MCF 10A (cell line): Measurements from ENCODE around the gene R3HDM4. TPM values are rescaled to one million over a fixed set of nuclear protein-coding genes. Genes with fewer than 3 reads are reported as not detected.

ENCODE experiments used
- BruUV-seq: library from RNA; stranded (reverse); fragments of 400-500 nt; replicated peaks from 2 replicates; lab custom pipeline; 2021; lab: Mats Ljungman, UMichigan
- CTCF ChIA-PET: fragments of 300-600 bp; sonication (Branson Sonifier 250); formaldehyde crosslinking; extraction: SDS; loops from one replicate; lab custom pipeline; 2021; ENCODE audit warnings: antibody characterized with exemption, inconsistent platforms; lab: Yijun Ruan, JAX
- POLR2A ChIA-PET: fragments of 300-600, 350-650 bp; sonication (Branson Sonifier 250); formaldehyde crosslinking; extraction: SDS; loops from one replicate; lab custom pipeline; 2020; ENCODE audit warnings: antibody characterized with exemption, inconsistent platforms; lab: Yijun Ruan, JAX
- DNase-seq: peaks from one replicate; pipeline ENCODE4 v3.0.0-alpha.2; 2018; ENCODE audit not compliant: unreplicated experiment
- H3K27ac Mint-ChIP-seq: one replicate; pipeline ENCODE4 v1.8.0; 2022; ENCODE audit warnings: mild to moderate bottlenecking, low read depth, mixed read lengths; ENCODE audit not compliant: unreplicated experiment
- H3K27me3 Mint-ChIP-seq: one replicate; pipeline ENCODE4 v1.8.0; 2022; ENCODE audit warnings: mixed read lengths; ENCODE audit not compliant: insufficient read depth, unreplicated experiment
- H3K36me3 Mint-ChIP-seq: one replicate; pipeline ENCODE4 v1.8.0; 2022; ENCODE audit warnings: mild to moderate bottlenecking, moderate library complexity, mixed read lengths; ENCODE audit not compliant: insufficient read depth, unreplicated experiment
- H3K4me1 Mint-ChIP-seq: one replicate; pipeline ENCODE4 v1.8.0; 2022; ENCODE audit warnings: mixed read lengths; ENCODE audit not compliant: insufficient read depth, unreplicated experiment
- H3K4me3 Mint-ChIP-seq: one replicate; pipeline ENCODE4 v1.8.0; 2022; ENCODE audit warnings: mild to moderate bottlenecking, moderate library complexity, mixed read lengths; ENCODE audit not compliant: unreplicated experiment
- H3K9me3 Mint-ChIP-seq: one replicate; pipeline ENCODE4 v1.8.0; 2022; ENCODE audit warnings: mixed read lengths; ENCODE audit not compliant: unreplicated experiment
- CTCF ChIP-seq: fragments of 200-600 bp; IDR thresholded peaks from one replicate; pipeline ENCODE4 v1.8.0; 2022; ENCODE audit warnings: antibody characterized with exemption, mild to moderate bottlenecking; ENCODE audit not compliant: unreplicated experiment
- intact Hi-C: fragments of 100-400 bp; cut with micrococcal nuclease; formaldehyde crosslinking; loops from 2 replicates; pipeline ENCODE4 v1.14.1; 2022
- total RNA-seq: library from RNA; stranded (reverse); gene quantifications from 2 replicates; pipeline ENCODE4 v1.2.3, GENCODE V29; 2022

The R3HDM4 gene
- total RNA-seq, 1 experiment from 2014 or later = 73.6 TPM

- H3K36me3 Mint-ChIP-seq = peaks cover 33% of the 10 kb centered on the region
- CTCF ChIA-PET = interaction anchor here (0.6 to 1.1 kb wide), 2 partner anchors 91 to 128 kb away, joined by 3 read pairs; no protein-coding TSS in a partner anchor
- peak; percentile 27 for TF ChIP-seq CTCF
- no peak overlapping the region for H3K4me3 Mint-ChIP-seq
- no peak for DNase-seq
- no peaks in the 10 kb centered on the region for H3K27me3 Mint-ChIP-seq
- POLR2A ChIA-PET = interaction anchor here (0.6 kb wide), 1 partner anchor 18 kb away, joined by 3 read pairs; no protein-coding TSS in a partner anchor
- H3K9me3 Mint-ChIP-seq = no peaks in the 10 kb centered on the region
- BruUV-seq = no TSS peak
- H3K27ac Mint-ChIP-seq = no peak overlapping the region
- H3K4me1 Mint-ChIP-seq = peaks cover 7% of the 10 kb centered on the region
- intact Hi-C loops = no loop called here
Measured at GRCh38 chr19:897442-898039, 15.5 kb downstream of the R3HDM4 start.

- Mint-ChIP-seq H3K4me3 (no peak overlapping the region), H3K27ac (no peak overlapping the region), H3K4me1 (peaks cover 7% of the 10 kb centered on the region), H3K36me3 (peaks cover 33% of the 10 kb centered on the region), H3K9me3 (no peaks in the 10 kb centered on the region), H3K27me3 (no peaks in the 10 kb centered on the region)
- no TSS peak for BruUV-seq
- POLR2A ChIA-PET = interaction anchor here (0.6 kb wide), 1 partner anchor 18 kb away, joined by 3 read pairs; no protein-coding TSS in a partner anchor
- DNase-seq = no peak
- CTCF ChIA-PET = interaction anchor here (0.6 kb wide), 1 partner anchor 90 kb away, joined by 3 read pairs; no protein-coding TSS in a partner anchor
- TF ChIP-seq CTCF = no peak
- intact Hi-C loops = no loop called here
Measured at GRCh38 chr19:896999-897398, 16.0 kb downstream of the R3HDM4 start.

- Mint-ChIP-seq H3K27me3 (no peaks in the 10 kb centered on the region), H3K4me3 (no peak overlapping the region), H3K4me1 (peaks cover 7% of the 10 kb centered on the region), H3K36me3 (peaks cover 33% of the 10 kb centered on the region), H3K9me3 (no peaks in the 10 kb centered on the region), H3K27ac (no peak overlapping the region)
- DNase-seq = no peak
- POLR2A ChIA-PET = no interaction called here
- intact Hi-C loops = no loop called here
- no TSS peak for BruUV-seq
- TF ChIP-seq CTCF = no peak
- CTCF ChIA-PET = no interaction called here
Measured at GRCh38 chr19:896434-896833, 16.6 kb downstream of the R3HDM4 start.

GRCh38 chr19:892894-893689 is 19.9 kb downstream of the R3HDM4 start, which contains the start of the genes MED16 and RNU6-9:
Gene MED16 (minus strand): TSS chr19:893187. CDS start chr19:891131, 2,056 bp downstream.
Gene RNU6-9 (plus strand): TSS chr19:893484.
- Mint-ChIP-seq H3K4me3 (peak within 1 kb of the TSS; percentile 82), H3K27ac (peak within 1 kb of the TSS; percentile 100), H3K27me3 (no peaks in the 10 kb centered on the region), H3K36me3 (peaks cover 22% of the 10 kb centered on the region), H3K4me1 (peaks cover 7% of the 10 kb centered on the region), H3K9me3 (no peaks in the 10 kb centered on the region)
- ChIA-PET CTCF (interaction anchor here (0.6 kb wide), 4 partner anchors 17 to 122 kb away, joined by 3 to 5 read pairs (median 4); no protein-coding TSS in a partner anchor), POLR2A (interaction anchor here (0.6 to 1.4 kb wide), 17 partner anchors 9 to 455 kb away, joined by 3 to 14 read pairs (median 5); partner anchors contain the start of genes CIRBP, CNN2, PTBP1 and R3HDM4)
- peak; percentile 96 for DNase-seq
- TSS peak; percentile 100 for BruUV-seq
- no peak for TF ChIP-seq CTCF
- intact Hi-C loops = no loop called here
